Measurements from ENCODE around the gene GNAI3. TPM values are rescaled to one million over a fixed set of nuclear protein-coding genes. Genes with fewer than 3 reads are reported as not detected.

GNAI3 gene
- total and polyA plus RNA-seq, 2 donors (not counting 1 experiment from before 2014, with no cell fraction given): 11.4 to 14.4 TPM

DNA sequence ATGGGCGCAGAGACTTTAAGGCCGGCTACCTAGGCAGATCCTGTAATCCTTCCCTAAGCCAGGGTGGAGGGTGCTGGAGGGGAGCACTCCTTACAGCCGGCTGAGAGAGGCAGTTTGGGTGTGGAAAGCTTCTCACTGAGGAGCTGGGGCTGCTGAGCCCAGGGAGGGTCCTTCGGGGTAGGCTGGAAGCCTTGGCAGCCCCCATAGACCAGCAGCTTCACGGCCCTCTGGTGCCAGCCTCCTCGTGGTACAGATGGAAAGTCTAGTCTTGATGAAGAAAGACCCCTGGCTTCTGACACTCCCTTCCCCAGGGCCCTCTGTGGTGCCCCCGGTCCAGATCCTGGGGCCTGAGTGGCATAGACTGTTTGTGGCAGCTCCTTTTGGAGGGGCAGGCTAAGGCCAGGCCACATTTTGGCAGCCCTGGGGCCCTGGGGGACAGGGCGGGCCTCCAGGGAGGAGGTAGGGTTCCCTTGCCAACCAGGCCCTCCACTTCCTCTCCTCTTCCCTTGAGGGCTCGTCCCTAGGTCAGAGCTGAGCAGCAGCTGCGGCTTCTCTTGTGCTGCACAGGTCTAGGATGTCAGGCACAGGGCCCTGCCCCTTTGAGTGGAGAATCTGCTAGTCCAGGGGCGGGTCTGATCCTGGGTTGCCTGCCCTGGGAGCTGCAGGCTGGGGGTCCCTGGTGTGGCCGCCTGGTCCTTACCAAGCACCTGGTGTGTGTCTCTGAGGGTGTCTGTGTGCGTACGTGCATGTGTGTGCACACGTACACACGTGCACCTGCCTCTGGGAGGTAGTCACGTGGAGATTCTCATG is 76.0 kb downstream of the GNAI3 start:
- H3K4me3 ChIP-seq (replicated peaks in 1 of 4; ENCODE audit: control extremely low read depth in 1 of 4, insufficient read depth in 1 of 4, low read depth in 3 of 4, low read length in 4 of 4): peak overlapping the region in 1 of 4 experiments; percentile 22
- TF ChIP-seq EZH2 (IDR thresholded peaks at IDR 0.05; ENCODE audit: low read length, missing control alignments) (no peak), CTCF (conservative IDR thresholded peaks at IDR 0.05 in 1 of 2, IDR thresholded peaks at IDR 0.05 in 1 of 2; ENCODE audit: low read depth in 1 of 2, low read length in 2 of 2) (no peak)
- no peaks in the 10 kb centered on the region for H3K27me3 ChIP-seq (ENCODE audit: control insufficient read depth, insufficient read depth, low read length)
- no peaks in the 10 kb centered on the region for H4K20me1 ChIP-seq (ENCODE audit: control insufficient read depth, extremely low read depth, insufficient read depth, low read length)
- H3K9ac ChIP-seq (ENCODE audit: insufficient read depth, low read length): no peak overlapping the region
- no peaks in the 10 kb centered on the region for H3K9me3 ChIP-seq (ENCODE audit: control insufficient read depth, insufficient read depth, low read depth, low read length)
- DNase-seq (ENCODE audit: low read depth in 2 of 2): no peak
- H3K27ac ChIP-seq (ENCODE audit: insufficient read depth, low read length): no peak overlapping the region
- H3K4me2 ChIP-seq (ENCODE audit: extremely low read depth, insufficient read depth, low read length): no peak overlapping the region
- H2AFZ ChIP-seq (ENCODE audit: low read length): no peak overlapping the region
- peaks cover 15% of the 10 kb centered on the region for H3K4me1 ChIP-seq (ENCODE audit: control insufficient read depth, extremely low read depth, insufficient read depth, low read length)
- peaks cover 13% of the 10 kb centered on the region for H3K36me3 ChIP-seq (ENCODE audit: control insufficient read depth, insufficient read depth, low read length)
- peaks cover 49% of the 10 kb centered on the region for H3K79me2 ChIP-seq (ENCODE audit: control insufficient read depth, insufficient read depth, low read length)

GRCh38 chr1:109625176-109625575 is 76.8 kb downstream of the GNAI3 start:
- Histone ChIP-seq H3K79me2 (ENCODE audit: control insufficient read depth, insufficient read depth, low read length) (peaks cover 44% of the 10 kb centered on the region), H2AFZ (ENCODE audit: low read length) (no peak overlapping the region), H3K4me1 (ENCODE audit: control insufficient read depth, extremely low read depth, insufficient read depth, low read length) (peaks cover 15% of the 10 kb centered on the region), H3K4me2 (ENCODE audit: extremely low read depth, insufficient read depth, low read length) (no peak overlapping the region), H3K9ac (ENCODE audit: insufficient read depth, low read length) (no peak overlapping the region), H3K4me3 (replicated peaks in 1 of 4; ENCODE audit: control extremely low read depth in 1 of 4, insufficient read depth in 1 of 4, low read depth in 3 of 4, low read length in 4 of 4) (no peak overlapping the region), H3K27ac (ENCODE audit: insufficient read depth, low read length) (no peak overlapping the region), H3K27me3 (ENCODE audit: control insufficient read depth, insufficient read depth, low read length) (no peaks in the 10 kb centered on the region), H3K9me3 (ENCODE audit: control insufficient read depth, insufficient read depth, low read depth, low read length) (no peaks in the 10 kb centered on the region), H4K20me1 (ENCODE audit: control insufficient read depth, extremely low read depth, insufficient read depth, low read length) (no peaks in the 10 kb centered on the region), H3K36me3 (ENCODE audit: control insufficient read depth, insufficient read depth, low read length) (peaks cover 19% of the 10 kb centered on the region)
- no peak for DNase-seq (ENCODE audit: low read depth in 2 of 2)
- TF ChIP-seq EZH2 (IDR thresholded peaks at IDR 0.05; ENCODE audit: low read length, missing control alignments): no peak
- no peak for TF ChIP-seq CTCF (conservative IDR thresholded peaks at IDR 0.05 in 1 of 2, IDR thresholded peaks at IDR 0.05 in 1 of 2; ENCODE audit: low read depth in 1 of 2, low read length in 2 of 2)

- H2AFZ ChIP-seq (ENCODE audit: low read length): no peak overlapping the region
- no peak overlapping the region for H3K27ac ChIP-seq (ENCODE audit: insufficient read depth, low read length)
- no peaks in the 10 kb centered on the region for H3K27me3 ChIP-seq (ENCODE audit: control insufficient read depth, insufficient read depth, low read length)
- peaks cover 15% of the 10 kb centered on the region for H3K4me1 ChIP-seq (ENCODE audit: control insufficient read depth, extremely low read depth, insufficient read depth, low read length)
- H3K9ac ChIP-seq (ENCODE audit: insufficient read depth, low read length): no peak overlapping the region
- H3K79me2 ChIP-seq (ENCODE audit: control insufficient read depth, insufficient read depth, low read length): peaks cover 44% of the 10 kb centered on the region
- TF ChIP-seq EZH2 (IDR thresholded peaks at IDR 0.05; ENCODE audit: low read length, missing control alignments) (no peak), CTCF (conservative IDR thresholded peaks at IDR 0.05 in 1 of 2, IDR thresholded peaks at IDR 0.05 in 1 of 2; ENCODE audit: low read depth in 1 of 2, low read length in 2 of 2) (no peak)
- H3K36me3 ChIP-seq (ENCODE audit: control insufficient read depth, insufficient read depth, low read length): peaks cover 23% of the 10 kb centered on the region
- H3K9me3 ChIP-seq (ENCODE audit: control insufficient read depth, insufficient read depth, low read depth, low read length): no peaks in the 10 kb centered on the region
- no peak overlapping the region for H3K4me2 ChIP-seq (ENCODE audit: extremely low read depth, insufficient read depth, low read length)
- no peak for DNase-seq (ENCODE audit: low read depth in 2 of 2)
- no peak overlapping the region for H3K4me3 ChIP-seq (replicated peaks in 1 of 4; ENCODE audit: control extremely low read depth in 1 of 4, insufficient read depth in 1 of 4, low read depth in 3 of 4, low read length in 4 of 4)
- H4K20me1 ChIP-seq (ENCODE audit: control insufficient read depth, extremely low read depth, insufficient read depth, low read length): no peaks in the 10 kb centered on the region
These were observed 77.5 kb downstream of the GNAI3 start for GRCh38 chr1:109625601-109626560.
